Activated CD4-positive, alpha-beta T cell treated with anti-CD3 and anti-CD28 coated beads for 4 hours (primary cell): ENCODE measurements around the gene EGFL7.

Experiments
- DNase-seq, 2 donors: peaks; one replicate each; pipeline ENCODE4 v3.0.0-alpha.2; 2020

EGFL7 gene

DNA sequence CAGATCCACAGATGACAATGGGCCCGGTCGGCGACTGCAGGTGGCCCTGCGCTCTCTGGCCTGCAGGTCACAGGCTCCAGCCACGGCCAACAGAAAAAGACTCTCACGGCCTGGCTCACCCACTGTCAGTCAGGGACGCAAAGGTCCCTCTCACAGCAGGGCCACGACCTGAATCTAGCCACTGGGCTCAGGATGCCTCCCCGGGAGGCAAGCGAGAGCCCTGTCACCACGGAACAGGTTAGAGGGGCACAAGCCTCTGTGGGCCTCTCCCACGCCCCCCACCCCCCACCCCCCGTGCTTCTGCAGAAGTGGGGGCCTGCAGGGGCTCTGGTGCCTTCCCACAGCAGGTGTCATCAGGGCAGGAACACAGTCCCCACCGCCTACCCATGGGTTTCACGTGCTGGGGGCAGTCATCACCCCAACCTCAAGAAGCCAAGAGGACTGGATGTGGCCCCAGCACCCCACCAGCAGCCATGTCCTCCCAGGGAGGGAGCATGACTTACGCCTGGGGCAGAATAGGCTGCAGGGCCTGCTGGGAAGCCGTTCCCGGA, 17.3 kb upstream of the EGFL7 start:
- DNase-seq: no peak

DNA sequence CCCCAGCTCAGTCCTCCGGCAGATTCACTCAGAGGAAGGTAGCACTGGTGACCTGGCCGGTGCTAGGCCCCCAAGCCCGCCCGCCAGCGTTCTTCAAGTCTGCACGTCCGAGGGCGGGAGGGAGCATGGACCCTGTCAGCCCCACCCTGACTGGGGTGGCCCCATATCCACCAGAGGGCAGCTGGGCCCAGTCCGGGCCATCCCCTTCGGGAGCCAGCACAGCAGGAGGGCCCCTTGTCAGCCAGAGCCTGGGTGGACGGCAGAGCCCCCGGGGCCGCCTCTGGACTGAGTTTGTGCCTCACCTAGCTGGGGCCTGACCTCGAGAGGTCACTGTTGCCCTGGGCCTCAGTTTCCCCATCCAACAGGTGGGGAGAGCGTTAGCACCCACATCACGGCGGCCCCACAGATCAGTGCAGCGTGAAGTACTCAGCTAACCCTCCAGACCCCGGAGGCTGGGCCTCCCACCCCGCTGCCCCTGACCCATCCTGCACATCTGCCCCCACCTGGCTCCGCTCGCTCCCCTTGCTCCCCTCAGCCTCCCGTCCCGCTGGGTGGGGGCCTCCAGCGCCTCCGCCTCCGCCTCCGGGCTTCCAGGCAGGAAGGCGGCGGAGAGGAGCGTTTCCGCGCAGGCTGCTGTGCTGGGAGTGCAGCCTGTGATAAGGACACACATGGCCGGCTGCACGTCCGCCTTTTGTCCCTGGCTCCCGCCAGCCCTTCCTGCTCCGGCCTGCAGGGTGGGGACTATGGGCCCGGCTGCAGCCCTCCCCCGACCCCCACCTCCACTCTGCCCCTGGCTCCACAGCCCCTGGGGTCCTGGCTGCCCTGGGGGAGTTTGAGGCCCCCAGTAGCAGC, 16.6 kb upstream of the EGFL7 start:
- DNase-seq: no peak

DNA sequence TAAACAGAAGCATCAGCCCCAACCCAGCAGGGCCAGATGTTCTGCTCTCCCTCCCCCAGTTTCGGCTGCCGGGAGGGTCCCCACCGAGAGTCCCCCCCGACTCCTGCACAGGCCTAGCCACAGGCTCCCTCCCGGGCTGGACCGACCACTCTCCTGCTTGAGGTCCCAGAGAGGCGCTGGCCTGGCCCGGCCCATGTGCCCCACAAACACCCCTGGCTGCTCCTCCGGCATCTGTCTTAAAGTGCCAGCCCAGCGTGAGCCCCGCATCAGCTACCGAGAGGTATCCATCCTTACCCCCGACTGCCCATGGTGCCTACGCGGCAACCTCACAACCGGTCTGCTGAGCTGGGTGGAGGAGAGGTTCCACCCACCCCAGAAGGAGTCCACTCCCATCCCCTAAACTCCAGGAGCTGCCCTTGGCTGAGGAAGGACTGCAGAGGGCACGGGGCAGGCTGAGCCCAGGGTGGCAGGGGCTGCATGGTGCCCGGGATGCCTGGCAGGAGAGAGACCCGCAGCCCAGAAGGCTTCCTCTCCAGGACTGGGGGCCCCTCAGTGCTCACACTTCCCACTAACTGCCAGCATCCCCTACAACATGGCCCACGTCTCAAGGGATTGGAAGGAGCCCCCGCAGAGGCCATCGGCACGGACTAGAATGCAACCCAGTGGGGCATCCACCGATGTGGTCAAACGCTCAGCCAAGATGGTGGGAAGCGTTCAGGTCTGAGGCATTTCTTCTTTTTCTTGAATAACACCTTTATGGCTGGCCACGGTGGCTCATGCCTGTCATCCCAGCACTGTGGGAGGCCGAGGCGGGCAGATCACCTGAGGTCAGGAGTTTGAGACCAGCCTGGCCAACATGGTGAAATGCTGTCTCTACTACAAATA, 15.6 kb upstream of the EGFL7 start:
- DNase-seq: no peak

DNA sequence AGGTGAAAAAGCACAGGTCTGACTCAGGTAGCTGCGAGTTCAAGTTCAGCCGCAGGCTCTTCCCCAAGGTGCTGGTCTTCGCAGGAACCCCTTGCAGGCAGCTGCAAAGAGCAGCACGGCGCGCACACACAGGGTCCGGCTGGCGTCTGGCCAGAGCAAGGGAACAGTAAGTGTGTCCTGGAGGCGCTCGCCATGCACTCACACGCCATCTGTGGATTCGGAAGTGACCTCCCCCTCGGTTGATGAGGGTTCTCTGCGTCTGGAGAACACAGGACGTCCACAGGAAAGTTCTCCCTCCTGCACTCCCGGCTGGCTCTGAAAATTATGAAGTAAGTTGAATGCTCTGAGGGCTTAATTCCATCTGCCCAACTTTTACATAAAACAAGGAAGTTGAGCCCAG, 14.0 kb upstream of the EGFL7 start:
- no peak for DNase-seq

DNA sequence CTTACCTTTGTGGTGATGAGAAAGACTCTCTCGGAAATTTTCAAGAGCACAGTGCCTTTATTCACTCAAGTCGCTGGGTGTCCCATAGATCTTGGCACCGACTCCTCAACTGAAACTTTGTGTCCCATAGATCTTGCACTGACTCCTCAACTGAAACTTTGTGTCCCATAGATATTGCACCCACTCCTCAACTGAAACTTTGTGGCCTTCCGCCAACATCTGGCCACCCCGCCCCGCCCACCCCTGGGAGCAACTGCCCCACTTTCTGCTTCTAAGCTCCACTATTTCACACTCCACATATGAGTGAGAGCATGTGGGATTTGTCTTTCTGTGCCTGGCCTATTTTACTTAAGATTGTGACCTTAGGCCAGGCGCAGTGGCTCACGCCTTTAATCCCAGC, 12.7 kb upstream of the EGFL7 start:
- DNase-seq: no peak

DNA sequence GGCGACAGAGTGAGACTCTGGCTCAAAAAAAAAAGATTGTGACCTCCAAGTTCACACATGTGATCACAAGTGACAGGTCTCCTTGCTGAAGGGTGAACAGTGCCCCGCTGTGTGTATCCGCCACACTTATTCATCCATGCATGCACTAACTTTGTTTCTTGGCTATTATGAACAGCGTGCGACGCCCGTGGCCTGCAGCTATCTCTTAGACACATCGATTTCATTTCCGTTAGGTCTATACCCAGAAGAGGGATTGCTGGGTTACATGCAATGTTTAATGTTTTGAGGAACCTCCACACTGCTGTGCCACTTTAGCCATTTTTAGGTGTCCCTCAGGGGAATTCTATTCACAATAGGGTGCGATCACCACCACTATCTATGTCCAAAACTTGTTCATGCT, 12.1 kb upstream of the EGFL7 start:
- DNase-seq: no peak

DNA sequence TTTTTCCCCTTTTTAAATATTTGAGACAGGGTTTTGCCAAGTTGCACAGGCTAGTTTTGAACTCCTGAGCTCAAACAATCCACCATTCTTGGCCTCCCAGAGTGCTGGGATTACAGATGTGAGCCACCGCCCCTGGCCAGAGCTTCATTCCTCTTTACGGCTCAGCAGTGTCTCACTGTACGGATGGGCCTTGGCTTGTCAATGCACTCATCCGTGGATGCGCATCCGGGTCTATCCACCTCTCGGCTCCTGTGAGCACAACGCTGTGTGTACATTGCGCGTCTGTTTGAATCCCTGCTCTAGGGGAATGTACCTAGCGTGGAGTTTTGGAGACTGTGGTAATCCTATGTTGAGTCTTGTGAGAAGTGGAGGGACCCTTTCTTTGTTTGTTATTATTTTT, 10.9 kb upstream of the EGFL7 start:
- no peak for DNase-seq

DNA sequence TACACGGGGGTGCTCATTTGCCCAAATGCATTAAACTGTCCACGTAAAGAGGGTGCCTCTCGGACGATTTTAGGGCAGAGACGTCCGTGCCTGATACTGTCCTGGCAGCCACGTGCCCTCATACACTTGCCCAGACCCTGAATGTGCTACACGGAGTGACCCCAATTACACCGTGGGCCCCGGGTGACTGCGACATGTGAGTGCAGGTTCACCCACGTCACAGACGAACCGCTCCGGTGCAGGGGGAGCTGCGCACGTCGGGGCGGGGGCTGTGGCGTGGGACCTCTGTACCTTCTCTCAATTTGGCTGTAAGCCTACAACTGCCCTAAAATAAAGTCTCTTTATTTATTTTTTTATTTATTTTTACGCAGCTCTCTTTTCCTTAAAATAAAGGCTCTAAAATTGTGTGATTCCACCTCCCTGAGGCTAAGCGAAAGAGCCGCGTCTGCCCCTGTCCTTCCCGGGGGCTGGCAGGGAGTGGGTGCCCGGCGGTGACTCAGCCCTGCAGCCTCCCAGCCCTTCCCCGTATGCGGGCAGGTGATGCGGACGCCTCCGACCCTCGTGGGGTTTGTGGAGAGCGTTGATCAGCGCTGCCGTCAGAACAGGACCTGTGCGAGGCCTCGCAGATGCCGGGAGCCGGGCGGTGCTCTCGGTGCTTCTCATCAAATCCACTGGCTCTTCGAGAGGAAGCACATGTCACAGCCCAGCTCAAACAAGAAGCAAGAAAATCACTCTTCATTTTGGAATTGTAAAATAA, 9.2 kb upstream of the EGFL7 start:
- DNase-seq: no peak

DNA sequence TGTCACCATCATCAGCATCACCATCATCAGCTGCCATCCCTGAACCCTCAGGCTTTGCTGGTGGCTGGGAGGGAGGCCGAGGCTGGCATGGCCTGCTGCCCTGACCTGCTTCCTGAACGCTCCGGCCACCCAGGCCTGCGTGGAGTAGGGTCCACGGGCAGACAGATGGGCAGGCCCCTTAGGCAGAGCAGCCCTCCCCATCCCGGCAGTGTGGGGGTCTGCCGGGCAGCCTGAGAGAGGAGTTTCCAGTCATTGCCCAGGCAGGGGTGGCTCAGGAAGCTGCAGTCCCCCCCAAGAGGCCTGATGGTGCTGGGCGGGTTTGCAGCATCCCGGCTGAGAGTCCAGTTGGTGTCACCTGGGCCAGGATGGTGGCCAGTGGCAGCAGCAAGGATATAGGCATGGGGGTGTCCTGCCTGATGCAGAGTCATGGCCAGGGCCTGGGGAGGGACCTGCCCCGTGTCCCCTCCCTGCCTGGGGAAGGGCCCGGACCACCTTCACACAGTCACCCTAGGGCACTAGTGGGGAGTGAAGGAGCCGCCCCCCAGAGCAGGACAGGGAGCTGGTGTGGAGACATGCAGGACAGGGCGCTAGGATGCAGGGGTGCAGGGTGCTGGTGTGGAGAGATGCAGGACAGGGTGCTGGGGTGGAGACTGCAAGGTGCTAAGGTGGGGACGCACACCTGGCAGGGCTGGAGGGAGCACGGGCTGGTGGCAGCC, 7.7 kb upstream of the EGFL7 start:
- no peak for DNase-seq

DNA sequence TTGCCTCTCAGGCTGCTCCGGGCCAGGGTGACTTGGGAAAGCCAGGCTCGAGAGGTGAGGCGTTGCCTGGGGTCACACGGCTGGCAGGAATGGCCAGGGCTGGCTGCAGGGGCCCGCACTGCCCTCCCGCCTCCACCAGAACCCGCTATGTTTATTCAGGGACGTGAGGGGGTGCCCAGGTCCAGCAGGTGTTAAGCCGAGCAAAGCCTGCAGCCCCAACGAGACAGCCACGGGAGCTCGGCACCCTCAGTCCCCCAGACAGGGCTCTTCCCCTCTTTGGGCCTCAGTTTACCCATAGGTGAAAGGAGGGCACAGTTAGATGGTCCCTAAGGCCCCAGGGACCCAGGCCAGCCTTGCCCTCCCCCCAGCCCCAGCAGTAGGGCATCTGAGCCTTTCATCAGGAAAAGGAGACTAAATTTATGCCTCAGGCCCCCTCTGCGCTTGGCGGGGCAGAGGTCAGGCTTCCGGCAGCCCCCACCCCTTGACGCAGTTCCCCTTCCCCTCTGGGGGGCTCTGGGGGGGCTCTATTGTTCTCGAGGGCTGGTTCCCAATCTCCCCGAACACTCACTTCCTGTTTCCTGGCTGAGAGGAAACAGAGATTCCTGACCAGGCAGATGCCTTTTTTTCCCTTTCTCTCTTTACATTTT, 7.1 kb upstream of the EGFL7 start:
- DNase-seq: no peak

DNA sequence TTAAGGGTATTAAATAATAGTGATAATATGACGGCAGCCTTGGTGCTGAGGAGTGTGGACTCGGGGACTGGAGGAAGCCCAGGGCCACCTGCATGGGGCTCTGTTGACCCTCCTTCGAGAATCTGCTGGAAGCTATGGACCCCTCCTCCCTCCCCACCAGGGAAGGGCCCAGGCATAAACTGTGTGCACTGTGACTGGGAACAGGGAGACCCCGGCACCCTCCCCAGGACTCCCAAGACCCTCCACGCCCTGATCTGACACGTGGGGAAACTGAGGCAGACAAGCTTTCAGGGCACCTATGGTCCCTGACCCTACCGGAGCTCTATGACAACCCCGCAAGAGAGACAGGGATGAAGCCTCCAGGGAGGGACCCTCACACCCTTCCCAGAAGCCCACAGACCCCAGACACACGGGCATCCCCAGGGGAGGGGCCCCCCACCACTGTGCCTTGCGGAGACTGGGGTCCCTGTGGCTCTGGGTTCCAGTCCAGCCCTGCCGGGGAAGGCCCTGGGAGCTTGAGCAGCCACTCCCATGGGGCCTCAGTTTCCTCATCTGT, 6.5 kb upstream of the EGFL7 start:
- DNase-seq: no peak

DNA sequence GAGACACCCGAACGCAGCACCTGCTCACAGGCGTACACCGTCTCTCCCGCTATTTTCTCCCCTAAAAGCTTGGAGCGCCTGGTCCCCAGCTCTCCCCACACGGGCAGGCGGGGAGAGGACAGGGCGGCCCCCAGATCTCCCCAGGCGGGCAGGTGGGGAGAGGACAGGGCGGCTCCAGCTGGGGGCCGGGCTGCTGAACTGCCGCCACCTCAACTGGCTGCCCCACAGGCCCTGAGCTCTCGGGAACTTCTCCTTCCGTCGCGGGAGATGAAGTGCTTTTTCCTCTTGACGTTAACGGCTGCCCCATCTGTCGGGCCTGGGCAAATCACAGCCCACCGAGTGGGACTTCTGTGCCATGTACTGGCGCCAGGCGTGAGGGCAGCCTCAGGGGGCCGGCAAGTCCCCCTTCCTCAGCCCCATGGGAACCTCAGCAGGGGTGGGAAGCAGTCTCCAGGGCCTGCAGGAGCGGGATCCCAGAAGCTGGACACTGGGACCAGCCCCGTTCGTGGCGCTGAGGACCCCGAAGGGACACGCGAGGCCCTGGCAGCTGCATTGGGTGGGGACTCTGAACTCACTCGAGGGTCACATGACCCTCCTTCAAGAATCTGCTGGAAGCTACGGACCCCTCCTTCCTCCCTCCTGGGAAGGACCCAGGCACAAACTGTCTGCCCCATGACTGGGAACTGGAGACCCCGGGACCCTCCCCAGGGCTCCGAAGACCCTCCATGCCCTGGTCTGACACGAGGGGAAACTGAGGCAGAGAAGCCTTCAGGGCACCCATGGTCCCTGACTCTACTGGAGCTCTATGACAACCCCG, 5.7 kb upstream of the EGFL7 start:
- DNase-seq: no peak

DNA sequence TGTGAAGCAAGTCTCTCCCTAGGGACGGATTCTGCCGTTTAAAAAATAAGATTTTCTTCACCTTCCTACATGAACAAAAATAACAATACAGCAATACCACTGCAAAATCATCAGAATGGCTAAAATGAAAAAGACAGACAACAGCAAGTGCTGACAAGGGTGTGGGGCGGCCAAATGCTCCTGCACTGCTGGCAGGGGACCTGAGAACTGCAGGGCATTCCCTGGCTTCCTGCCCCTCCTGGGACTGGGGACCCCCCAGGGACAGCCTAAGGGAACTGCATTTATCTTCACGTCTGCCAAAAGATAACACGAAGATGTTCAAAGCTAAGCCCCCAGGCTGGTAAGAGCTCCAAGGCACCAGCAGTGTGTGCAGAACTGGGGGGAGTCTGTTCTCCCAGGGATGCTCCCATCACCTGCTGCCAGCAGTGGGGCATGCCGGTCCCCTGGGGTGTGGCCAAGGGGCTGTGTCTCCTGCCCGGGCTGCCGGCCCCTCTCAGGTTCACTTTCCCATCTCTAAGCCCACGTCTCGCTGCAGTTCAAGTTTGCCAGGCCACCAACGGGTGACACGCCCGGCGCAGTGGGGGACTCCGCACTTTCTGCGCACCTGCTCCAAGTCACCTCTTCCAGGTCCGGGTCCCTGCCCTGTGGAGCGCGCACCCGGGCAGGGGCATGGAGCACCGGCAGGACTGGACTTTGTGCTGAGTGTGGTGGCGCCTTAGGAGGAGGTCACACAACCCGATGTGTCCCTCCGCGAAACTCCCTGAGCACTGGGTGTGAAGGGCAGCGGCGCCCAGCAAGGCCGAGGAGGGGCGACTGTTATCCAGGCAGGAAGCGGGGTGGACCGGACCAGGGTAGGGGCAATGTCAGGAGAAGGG, 4.5 kb upstream of the EGFL7 start:
- no peak for DNase-seq

DNA sequence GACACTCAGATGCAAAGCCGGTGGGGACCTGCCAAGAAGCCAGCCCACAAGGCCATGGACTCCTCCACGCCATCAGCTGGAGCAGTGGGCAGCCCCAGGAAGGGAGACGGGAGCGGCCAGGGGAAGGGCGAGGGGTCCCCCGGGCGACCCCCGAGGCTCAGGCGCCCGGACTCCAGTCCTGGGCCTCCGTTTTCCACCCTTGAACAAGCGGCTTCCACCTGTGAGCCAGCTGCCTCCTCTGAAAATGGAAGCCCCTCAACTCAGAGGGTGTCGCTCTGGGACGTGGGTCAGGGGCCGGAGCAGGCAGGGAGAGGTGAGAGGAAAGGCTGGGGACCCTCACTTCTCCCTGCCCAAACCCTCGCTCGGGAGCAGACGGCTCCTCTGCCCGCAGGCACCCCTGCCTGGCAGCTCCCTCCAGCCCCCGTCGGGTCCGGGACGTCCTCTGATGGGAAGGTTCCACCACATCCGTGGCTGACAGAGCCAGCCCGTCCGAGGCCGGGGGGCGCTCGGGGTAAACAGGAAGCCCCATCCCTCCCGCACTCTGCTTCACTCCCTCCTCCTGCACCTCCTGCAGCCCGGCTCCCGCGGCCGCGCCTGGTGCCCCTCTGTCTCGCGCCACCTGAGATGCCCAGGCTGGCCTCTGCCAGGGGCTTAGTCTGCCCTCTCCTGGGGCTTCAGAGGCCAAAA, 3.7 kb upstream of the EGFL7 start:
- DNase-seq: no peak

DNA sequence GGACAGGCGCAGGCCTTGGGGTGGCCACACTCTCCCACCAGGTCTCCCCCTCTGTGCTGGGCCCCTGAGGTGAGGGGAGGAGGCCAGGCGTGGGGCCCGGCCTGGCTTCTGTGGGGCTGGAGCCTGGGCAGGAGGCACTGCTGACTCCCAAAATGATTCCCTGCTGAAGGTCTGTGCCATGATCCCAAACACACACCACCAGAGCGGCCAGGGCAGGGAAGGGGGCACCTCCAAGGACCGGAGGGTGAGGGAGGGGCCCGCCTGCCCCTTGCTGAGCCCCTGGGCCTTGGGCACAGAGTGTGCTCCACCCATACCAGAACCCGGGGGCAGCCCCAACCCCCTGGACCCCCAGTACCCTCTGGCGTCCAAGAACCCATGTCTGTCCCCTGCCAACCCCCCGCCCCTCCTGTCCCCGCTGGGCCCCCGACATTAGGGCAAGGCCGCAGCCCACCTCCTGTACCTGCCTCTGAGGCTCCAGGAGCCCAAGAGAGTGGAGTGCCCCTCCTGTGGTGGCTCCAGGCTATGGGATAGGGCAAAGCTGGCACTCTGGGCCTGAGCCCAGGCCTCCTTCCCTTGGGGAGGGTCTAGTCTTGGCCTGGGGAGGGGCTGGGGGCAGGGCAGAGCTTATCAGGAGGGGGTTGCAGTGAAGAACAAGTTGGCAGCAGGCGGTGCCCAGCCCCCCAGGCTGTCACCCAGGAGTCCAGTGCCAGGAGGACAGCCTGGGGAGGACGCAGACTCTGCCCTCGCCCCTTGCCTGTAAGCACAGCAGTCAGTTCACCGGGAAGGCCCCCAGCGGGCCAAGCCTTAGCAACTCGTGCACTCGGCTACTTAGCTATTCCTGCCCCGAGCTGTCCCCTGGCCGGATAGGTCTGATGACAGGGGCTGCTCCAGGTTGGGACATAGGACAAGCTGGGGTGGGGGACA, 2.6 kb upstream of the EGFL7 start:
- DNase-seq: no peak

DNA sequence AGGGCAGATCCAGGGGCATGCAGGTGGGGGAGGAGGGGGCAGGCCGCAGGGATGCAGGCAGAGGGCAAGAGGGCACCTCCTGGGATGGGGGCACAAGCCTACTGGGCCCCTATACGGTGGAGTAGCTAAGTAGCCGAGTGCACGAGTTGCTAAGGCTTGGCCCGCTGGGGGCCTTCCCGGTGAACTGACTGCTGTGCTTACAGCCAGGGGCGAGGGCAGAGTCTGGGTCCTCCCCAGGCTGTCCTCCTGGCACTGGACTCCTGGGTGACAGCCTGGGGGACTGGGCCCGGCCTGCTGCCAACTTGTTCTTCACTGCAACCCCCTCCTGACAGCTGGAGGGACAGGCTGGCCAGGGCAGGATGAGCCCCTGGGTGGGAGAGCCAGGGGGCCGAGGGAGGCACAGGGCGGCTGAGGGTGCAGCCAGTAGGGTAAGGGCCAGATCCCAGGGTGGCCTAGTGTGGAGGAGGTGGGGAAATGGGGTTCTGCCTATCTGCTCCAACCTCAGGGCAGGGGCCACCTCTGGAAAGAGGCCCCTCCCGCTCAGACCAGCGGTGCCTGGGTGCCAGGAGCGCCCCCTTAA, 1.7 kb upstream of the EGFL7 start:
- DNase-seq: no peak

DNA sequence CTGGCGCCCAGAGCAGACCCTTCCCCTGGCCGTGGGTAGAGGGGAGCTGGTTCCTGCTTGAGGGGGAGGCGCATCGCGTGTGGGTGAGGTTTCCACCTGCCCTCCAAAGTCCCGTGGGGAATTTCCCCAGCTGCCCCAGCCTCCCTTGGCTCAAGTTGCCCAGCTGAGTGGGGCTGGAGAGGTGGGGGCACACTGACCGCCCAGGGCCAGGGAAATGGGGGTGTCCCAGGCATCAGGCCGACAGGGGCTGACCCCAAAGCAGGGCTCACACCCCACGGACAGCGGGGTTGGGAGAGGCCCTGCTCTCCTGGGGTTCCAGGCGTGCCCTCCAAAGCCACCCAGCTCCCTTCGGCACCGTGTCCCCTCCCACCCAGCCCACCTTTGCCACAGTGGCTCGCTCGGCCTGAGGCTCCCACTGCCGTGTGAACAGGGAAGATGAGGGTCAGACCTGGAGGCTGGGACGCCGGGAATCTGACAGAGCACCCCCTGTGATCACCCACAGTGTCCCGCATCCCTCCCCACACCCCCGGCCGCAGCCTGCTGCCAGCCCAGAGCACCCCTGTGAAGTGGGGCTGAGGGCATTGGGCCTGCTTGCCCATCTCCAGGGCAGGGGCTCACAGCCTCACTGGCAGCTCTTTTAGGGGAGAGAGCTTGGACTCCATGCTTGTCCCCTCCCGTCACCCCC, 933 bp upstream of the EGFL7 start:
- no peak for DNase-seq
